Sigmoid colon (tissue), 7 donors: ENCODE measurements around the gene HPCAL1. TPM values are rescaled to one million over a fixed set of nuclear protein-coding genes. Genes with fewer than 3 reads are reported as not detected.

ENCODE experiments used
- DNase-seq: peaks from one replicate; pipeline ENCODE4 v3.0.0-alpha.2; 2019
- H3K27ac ChIP-seq, 4 donors: fragments of 200-600 bp; sonication (generic); one replicate each; pipeline ENCODE4 v1.5.1; 2016 to 2019; ENCODE audit warnings: mild to moderate bottlenecking in 1 of 4
- H3K27me3 ChIP-seq, 3 donors: fragments of 200-600 bp; sonication (generic); one replicate each; pipeline ENCODE4 v1.5.1; 2019; ENCODE audit warnings: mild to moderate bottlenecking in 1 of 3
- H3K36me3 ChIP-seq, 4 donors: fragments of 200-600 bp; sonication (generic); one replicate each; pipeline ENCODE4 v1.5.1; 2016 to 2019
- H3K4me1 ChIP-seq, 4 donors: fragments of 200-600 bp; sonication (generic); one replicate each; pipeline ENCODE4 v1.5.1; 2017 to 2019
- H3K4me3 ChIP-seq, 4 donors: fragments of 200-600 bp; sonication (generic); one replicate each; pipeline ENCODE4 v1.5.1; 2017 to 2019; ENCODE audit warnings: mild to moderate bottlenecking in 2 of 4, moderate library complexity in 1 of 4
- H3K9me3 ChIP-seq, 4 donors: fragments of 200-600 bp in 3 of 4; sonication (generic) in 3 of 4; one replicate each; pipeline versions ENCODE4 v1.5.1 to v1.6.1; 2013 to 2019
- EP300 ChIP-seq, 4 donors: sonication (generic); formaldehyde crosslinking; IDR thresholded peaks; one replicate each; pipeline ENCODE4 v1.6.1; 2017; ENCODE audit warnings: antibody characterized with exemption in 4 of 4
- POLR2A ChIP-seq, 2 donors: fragments of 450-650 bp; IDR thresholded peaks; one replicate each; pipeline ENCODE4 v1.6.1; 2016; ENCODE audit warnings: antibody characterized with exemption in 2 of 2, mild to moderate bottlenecking in 2 of 2, moderate library complexity in 2 of 2
- POLR2AphosphoS5 ChIP-seq, 4 donors: sonication (generic); formaldehyde crosslinking; IDR thresholded peaks; one replicate each; pipeline ENCODE4 v1.6.1; 2017; ENCODE audit warnings: antibody characterized with exemption in 4 of 4
- WGBS, 2 donors: extraction: QIAGEN DNeasy Blood & Tissue Kit; methylation state at CpG; one replicate each; pipeline ENCODE4 v1.1.7; 2013; 5-methylcytosine and 5-hydroxymethylcytosine counted together
- intact Hi-C: fragments of 100-400 bp; cut with DNase I; formaldehyde crosslinking; loops from one replicate; pipeline ENCODE4 v1.15.1; 2023
- polyA plus RNA-seq, 3 donors: library from polyadenylated mRNA; stranded (reverse); fragments of 200-250 nt; gene quantifications; one replicate each; pipeline ENCODE4 v1.2.3, GENCODE V29; 2013
- total RNA-seq, 4 donors: library from RNA; depleted of rRNA; stranded (reverse); fragments of >200 nt; gene quantifications; one replicate each; pipeline ENCODE4 v1.1.0, GENCODE V29; 2016
- TF ChIP-seq, protein P1 (sequence below), 4 experiments: fragments of 450-650 bp in 3 of 4; fragments of 200-600 bp in 1 of 4; IDR thresholded peaks; one replicate each; pipeline ENCODE4 v1.5.1; 2016 to 2019; ENCODE audit warnings: antibody characterized with exemption in 4 of 4, mild to moderate bottlenecking in 3 of 4, moderate library complexity in 2 of 4
- donor health status: healthy with polysubstance abuse.
- donor health status: Bipolar disorder and iron deficiency.
- donor health status: healthy.

The HPCAL1 gene
- total and polyA plus RNA-seq, 7 donors, result 27.7 to 115 (median 46.0) TPM

DNA sequence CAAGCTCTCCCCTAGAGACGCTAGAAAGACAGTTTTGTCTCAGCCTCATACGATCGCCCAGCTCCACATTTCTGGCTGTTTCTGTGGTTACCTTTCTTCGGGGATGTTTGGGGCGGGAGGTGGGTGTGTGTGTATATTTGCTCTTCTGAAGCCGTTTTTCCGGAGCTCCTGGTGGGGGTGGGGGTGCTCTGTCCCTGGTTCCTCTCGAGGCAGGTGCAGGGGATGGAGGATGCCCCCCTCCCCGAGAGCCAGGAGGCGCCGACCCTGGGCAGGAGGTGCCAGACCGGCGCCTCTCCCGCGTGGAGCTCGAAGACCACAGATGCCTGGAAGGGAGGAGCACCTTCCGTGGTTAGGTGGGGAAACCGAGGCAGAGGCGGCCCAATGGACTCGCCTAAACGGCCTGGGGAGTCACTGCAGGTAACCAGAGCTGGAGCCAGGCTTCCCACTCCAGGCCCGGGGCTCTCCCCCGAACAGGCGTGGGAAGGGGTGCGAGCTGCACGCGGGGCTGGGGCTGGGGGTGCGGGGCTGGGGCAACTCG is 694 bp upstream of the HPCAL1 start:
- H3K36me3 ChIP-seq, result no peaks in the 10 kb centered on the region
- WGBS, 2 donors, result 8 to 10% methylated on average over 29 of the region's 29 CpGs
- intact Hi-C loops, result loop anchor here (5.0 kb wide), 2 partner anchors 145 to 180 kb away; partner anchors contain the start of genes ODC1 and RRM2
- H3K4me3 ChIP-seq, result peak overlapping the region; percentile 56 to 91 (median 76)
- H3K4me1 ChIP-seq, result peaks cover 0 to 36% (median 27%) of the 10 kb centered on the region in 4 donors
- TF ChIP-seq POLR2AphosphoS5 (IDR thresholded peaks at IDR 0.05), result no peak
- TF ChIP-seq, protein P1, sequence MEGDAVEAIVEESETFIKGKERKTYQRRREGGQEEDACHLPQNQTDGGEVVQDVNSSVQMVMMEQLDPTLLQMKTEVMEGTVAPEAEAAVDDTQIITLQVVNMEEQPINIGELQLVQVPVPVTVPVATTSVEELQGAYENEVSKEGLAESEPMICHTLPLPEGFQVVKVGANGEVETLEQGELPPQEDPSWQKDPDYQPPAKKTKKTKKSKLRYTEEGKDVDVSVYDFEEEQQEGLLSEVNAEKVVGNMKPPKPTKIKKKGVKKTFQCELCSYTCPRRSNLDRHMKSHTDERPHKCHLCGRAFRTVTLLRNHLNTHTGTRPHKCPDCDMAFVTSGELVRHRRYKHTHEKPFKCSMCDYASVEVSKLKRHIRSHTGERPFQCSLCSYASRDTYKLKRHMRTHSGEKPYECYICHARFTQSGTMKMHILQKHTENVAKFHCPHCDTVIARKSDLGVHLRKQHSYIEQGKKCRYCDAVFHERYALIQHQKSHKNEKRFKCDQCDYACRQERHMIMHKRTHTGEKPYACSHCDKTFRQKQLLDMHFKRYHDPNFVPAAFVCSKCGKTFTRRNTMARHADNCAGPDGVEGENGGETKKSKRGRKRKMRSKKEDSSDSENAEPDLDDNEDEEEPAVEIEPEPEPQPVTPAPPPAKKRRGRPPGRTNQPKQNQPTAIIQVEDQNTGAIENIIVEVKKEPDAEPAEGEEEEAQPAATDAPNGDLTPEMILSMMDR (IDR thresholded peaks at IDR 0.05), result no peak
- no peak for TF ChIP-seq POLR2A (IDR thresholded peaks at IDR 0.05)
- no peak for TF ChIP-seq EP300 (IDR thresholded peaks at IDR 0.05)
- H3K27me3 ChIP-seq, result no peaks in the 10 kb centered on the region
- no peaks in the 10 kb centered on the region for H3K9me3 ChIP-seq
- no peak for DNase-seq
- peak overlapping the region; percentile 78 to 87 (median 84) for H3K27ac ChIP-seq

DNA sequence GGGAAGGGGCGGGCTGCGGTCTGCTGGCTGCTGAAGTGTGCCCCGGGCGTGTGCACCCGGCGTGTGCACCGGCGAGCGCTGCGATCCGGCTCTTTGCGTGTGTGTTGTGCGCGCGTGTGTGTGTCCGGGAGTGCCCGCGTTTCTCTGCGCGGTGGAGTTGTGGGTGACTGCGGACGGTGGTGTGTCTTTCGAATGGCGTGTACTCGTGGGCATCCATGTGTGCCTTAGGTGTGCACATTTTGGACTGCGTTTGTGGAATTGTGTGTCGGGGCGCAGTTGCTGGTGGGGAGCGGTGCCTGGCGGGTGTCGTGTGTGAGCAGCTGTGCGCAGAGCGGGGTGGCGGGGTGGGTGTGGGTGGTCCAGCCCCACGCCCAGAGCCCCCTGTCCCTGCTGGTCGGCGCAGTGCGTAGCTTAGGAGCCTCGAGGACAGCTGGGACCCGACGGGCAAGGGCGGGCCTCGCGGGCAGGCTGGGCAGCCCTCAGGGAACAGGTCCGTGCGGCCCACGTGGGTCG is 533 bp downstream of the HPCAL1 start:
- H3K36me3 ChIP-seq, result no peaks in the 10 kb centered on the region
- H3K4me3 ChIP-seq, result peak overlapping the region; percentile 56 to 91 (median 76)
- intact Hi-C loops, result loop anchor here (1.0 to 5.0 kb wide), 3 partner anchors 106 to 181 kb away; partner anchors contain the start of genes ODC1 and RRM2
- no peaks in the 10 kb centered on the region for H3K9me3 ChIP-seq
- DNase-seq, result no peak
- H3K27ac ChIP-seq, result peak overlapping the region; percentile 78 to 87 (median 84)
- WGBS, 2 donors, result 0% methylated on average over 48 of the region's 48 CpGs
- peaks cover 0 to 44% (median 27%) of the 10 kb centered on the region in 4 donors for H3K4me1 ChIP-seq
- no peaks in the 10 kb centered on the region for H3K27me3 ChIP-seq
- TF ChIP-seq, protein P1 (IDR thresholded peaks at IDR 0.05), result no peak
- TF ChIP-seq POLR2AphosphoS5 (IDR thresholded peaks at IDR 0.05), result no peak
- TF ChIP-seq POLR2A (IDR thresholded peaks at IDR 0.05), result no peak
- no peak for TF ChIP-seq EP300 (IDR thresholded peaks at IDR 0.05)

DNA sequence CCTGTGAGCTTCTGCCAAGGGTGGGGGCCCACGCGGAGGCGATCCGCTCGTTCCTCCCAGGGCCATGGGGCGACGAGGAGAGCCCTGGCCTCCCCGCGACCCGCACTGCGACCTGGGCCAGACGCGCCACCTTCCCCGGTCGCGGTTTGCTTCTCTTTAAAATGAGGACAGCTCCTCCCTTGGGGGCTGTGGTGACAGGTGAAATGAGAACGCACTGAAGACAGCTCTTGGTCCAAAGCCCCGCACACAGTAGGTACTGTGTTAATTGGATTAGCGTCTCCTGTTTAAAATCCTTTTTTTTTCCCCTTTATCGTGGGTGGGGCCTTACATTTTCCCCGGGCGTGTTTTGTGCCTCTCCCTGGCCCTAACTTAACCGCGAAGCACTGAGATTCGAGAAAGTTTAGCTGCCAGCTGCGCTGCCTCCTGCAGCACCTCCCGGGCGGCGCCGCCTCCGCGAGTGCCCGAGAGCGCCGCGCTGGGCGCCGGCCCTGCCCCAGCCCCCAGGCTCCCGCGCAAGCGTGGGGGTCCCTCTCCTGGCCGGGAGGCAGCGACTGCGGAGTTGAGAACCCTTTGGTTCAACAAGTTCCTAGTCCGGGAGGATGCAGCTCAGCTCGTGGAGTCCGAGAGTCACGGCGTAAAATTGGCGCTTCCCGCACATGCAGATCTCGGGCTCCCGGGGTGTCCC is 1.1 kb downstream of the HPCAL1 start:
- Histone ChIP-seq H3K36me3 (no peaks in the 10 kb centered on the region), H3K4me1 (peaks cover 0 to 44% (median 27%) of the 10 kb centered on the region in 4 donors), H3K27ac (peak overlapping the region; percentile 20 to 87 (median 84)), H3K9me3 (no peaks in the 10 kb centered on the region), H3K27me3 (no peaks in the 10 kb centered on the region), H3K4me3 (peak overlapping the region; percentile 56 to 91 (median 76))
- WGBS, 2 donors, result 0% methylated on average over 53 of the region's 53 CpGs
- TF ChIP-seq, protein P1 (IDR thresholded peaks at IDR 0.05), result no peak
- no peak for TF ChIP-seq EP300 (IDR thresholded peaks at IDR 0.05)
- TF ChIP-seq POLR2AphosphoS5 (IDR thresholded peaks at IDR 0.05), result no peak
- TF ChIP-seq POLR2A (IDR thresholded peaks at IDR 0.05), result no peak
- intact Hi-C loops, result loop anchor here (1.0 to 5.0 kb wide), 3 partner anchors 105 to 182 kb away; partner anchors contain the start of genes ODC1 and RRM2
- DNase-seq, result no peak

DNA sequence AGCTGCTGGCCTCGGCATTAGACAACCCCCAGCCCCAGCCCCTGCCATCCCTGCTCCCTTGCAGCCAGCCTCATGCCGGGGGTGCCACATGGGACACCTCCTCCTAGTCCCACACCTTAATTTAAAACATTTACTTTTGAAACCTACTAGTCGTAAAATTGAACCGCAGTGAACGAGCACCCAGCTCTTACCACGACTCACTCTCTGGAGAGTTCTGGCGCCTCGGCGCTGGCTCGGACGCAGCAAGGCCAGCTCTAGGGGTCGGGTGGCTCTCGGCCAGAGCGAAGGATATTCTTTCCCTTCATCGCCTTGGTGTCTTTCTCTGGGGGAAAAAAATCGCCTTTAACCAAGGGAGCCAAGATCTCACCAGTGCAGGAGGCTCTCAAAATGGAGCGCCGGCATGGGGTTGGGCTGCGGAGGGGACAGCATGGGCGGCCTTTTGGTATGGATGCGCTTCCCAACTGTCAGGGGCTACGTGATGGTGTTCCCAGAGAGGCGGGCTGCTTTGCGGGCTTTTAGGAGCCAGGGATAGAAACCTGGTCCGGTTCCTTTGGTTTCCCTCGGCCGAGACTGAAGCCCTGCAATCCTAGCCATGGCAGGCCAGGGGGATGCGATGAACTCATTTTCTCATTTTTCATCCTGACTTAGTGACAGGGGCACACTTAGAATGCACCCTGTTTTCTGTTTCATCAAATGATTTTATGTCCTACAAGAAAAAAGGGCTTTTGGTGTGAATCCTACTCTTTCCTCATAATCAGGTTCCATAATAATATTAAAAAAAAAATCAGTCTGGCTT is 2.0 kb downstream of the HPCAL1 start:
- peaks cover 0 to 44% (median 27%) of the 10 kb centered on the region in 4 donors for H3K4me1 ChIP-seq
- intact Hi-C loops, result loop anchor here (5.0 kb wide), 2 partner anchors 143 to 182 kb away; partner anchors contain the start of genes ODC1 and RRM2
- TF ChIP-seq POLR2A (IDR thresholded peaks at IDR 0.05) (no peak), POLR2AphosphoS5 (IDR thresholded peaks at IDR 0.05) (no peak), EP300 (IDR thresholded peaks at IDR 0.05) (no peak)
- TF ChIP-seq, protein P1 (IDR thresholded peaks at IDR 0.05), result no peak
- no peaks in the 10 kb centered on the region for H3K36me3 ChIP-seq
- no peak for DNase-seq
- 13 to 42% methylated on average over 28 of the region's 28 CpGs for WGBS, 2 donors
- H3K27ac ChIP-seq, result peak overlapping the region; percentile 20 to 87 (median 84)
- no peaks in the 10 kb centered on the region for H3K27me3 ChIP-seq
- no peaks in the 10 kb centered on the region for H3K9me3 ChIP-seq
- H3K4me3 ChIP-seq, result peak overlapping the region; percentile 56 to 91 (median 76)
